ENCODE data around the gene SPEF1.

The SPEF1 gene

GRCh38 chr20:3783068-3783489, 1.8 kb upstream of the SPEF1 start:
- no peak for DNase-seq (ENCODE audit: low read depth, low spot score)
- TF ChIP-seq ZNF274 (IDR thresholded peaks at IDR 0.05; ENCODE audit: low read depth, low read length), result no peak
- TF ChIP-seq SUZ12 (IDR thresholded peaks at IDR 0.05; ENCODE audit: extremely low read depth, insufficient read depth, insufficient read length), result no peak
- no peak for TF ChIP-seq YY1 (IDR thresholded peaks at IDR 0.05; ENCODE audit: insufficient read depth, insufficient read length)
- H3K4me3 ChIP-seq (ENCODE audit: insufficient read length, low read depth), result no peak overlapping the region
- peaks cover 33% of the 10 kb centered on the region for H3K27me3 ChIP-seq (ENCODE audit: insufficient read depth, insufficient read length)
- H3K36me3 ChIP-seq (ENCODE audit: insufficient read depth, insufficient read length, low read length), result peaks cover 19% of the 10 kb centered on the region
- peaks cover 8% of the 10 kb centered on the region for H3K4me1 ChIP-seq (ENCODE audit: insufficient read depth, insufficient read length)
- no peaks in the 10 kb centered on the region; the same call in 1 of the 2 replicates for H3K9me3 ChIP-seq (ENCODE audit: insufficient read depth, low read length)
- H3K9ac ChIP-seq (ENCODE audit: insufficient read length, low read depth), result no peak overlapping the region

DNA sequence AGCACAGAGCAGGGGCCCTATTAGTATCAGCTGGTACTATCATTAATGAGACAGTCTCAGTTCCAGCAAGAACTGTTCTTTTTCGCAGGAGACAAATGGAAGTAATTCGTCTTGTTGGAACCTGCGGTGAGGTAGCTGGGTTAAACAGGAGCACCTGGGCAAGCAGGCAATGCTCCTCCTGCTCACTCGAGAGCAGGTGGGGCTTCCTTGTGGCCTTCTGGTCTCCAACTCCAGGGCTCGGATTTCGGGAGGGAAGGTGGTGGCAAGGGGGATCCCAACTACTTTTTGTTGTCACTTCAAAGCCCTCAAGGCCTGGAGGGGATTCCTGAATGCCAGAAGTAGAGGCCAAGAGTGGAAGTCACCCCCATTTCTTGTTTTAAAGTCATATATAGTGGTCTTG, 1.3 kb upstream of the SPEF1 start:
- Histone ChIP-seq H3K9ac (ENCODE audit: insufficient read length, low read depth) (no peak overlapping the region), H3K36me3 (ENCODE audit: insufficient read depth, insufficient read length, low read length) (peaks cover 19% of the 10 kb centered on the region), H3K27me3 (ENCODE audit: insufficient read depth, insufficient read length) (peaks cover 35% of the 10 kb centered on the region), H3K4me1 (ENCODE audit: insufficient read depth, insufficient read length) (peaks cover 8% of the 10 kb centered on the region), H3K9me3 (ENCODE audit: insufficient read depth, low read length) (no peaks in the 10 kb centered on the region; the same call in 1 of the 2 replicates), H3K4me3 (ENCODE audit: insufficient read length, low read depth) (no peak overlapping the region)
- no peak for DNase-seq (ENCODE audit: low read depth, low spot score)
- no peak for TF ChIP-seq ZNF274 (IDR thresholded peaks at IDR 0.05; ENCODE audit: low read depth, low read length)
- no peak for TF ChIP-seq SUZ12 (IDR thresholded peaks at IDR 0.05; ENCODE audit: extremely low read depth, insufficient read depth, insufficient read length)
- TF ChIP-seq YY1 (IDR thresholded peaks at IDR 0.05; ENCODE audit: insufficient read depth, insufficient read length), result no peak

DNA sequence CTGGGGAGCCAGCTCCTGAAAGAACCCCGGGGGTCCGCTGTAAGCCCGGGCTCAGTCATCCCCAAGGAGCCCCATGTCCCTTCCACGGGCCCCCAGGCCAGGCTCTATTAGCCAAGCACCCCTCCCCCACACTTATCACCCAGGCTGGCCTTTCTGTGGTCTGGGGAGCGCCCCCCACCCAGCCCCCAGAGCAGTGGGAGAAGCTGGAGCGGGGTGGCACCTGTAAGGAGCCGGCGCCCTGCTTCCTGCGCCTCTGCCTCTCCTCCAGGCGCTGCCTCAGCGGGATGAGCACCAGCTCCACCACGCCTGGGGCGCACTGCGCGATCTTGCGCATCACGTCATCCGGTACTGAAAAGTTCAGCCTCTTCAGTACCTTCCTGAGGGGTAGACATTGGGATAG, 2.3 kb downstream of the SPEF1 start:
- Histone ChIP-seq H3K27me3 (ENCODE audit: insufficient read depth, insufficient read length) (peaks cover 55% of the 10 kb centered on the region), H3K9ac (ENCODE audit: insufficient read length, low read depth) (no peak overlapping the region), H3K4me3 (ENCODE audit: insufficient read length, low read depth) (no peak overlapping the region), H3K4me1 (ENCODE audit: insufficient read depth, insufficient read length) (peaks cover 2% of the 10 kb centered on the region), H3K9me3 (ENCODE audit: insufficient read depth, low read length) (no peaks in the 10 kb centered on the region), H3K36me3 (ENCODE audit: insufficient read depth, insufficient read length, low read length) (peaks cover 5% of the 10 kb centered on the region)
- DNase-seq (ENCODE audit: low read depth, low spot score), result no peak
- TF ChIP-seq ZNF274 (IDR thresholded peaks at IDR 0.05; ENCODE audit: low read depth, low read length) (no peak), SUZ12 (IDR thresholded peaks at IDR 0.05; ENCODE audit: extremely low read depth, insufficient read depth, insufficient read length) (no peak), YY1 (IDR thresholded peaks at IDR 0.05; ENCODE audit: insufficient read depth, insufficient read length) (no peak)

- Histone ChIP-seq H3K9me3 (ENCODE audit: insufficient read depth, low read length) (no peaks in the 10 kb centered on the region), H3K27me3 (ENCODE audit: insufficient read depth, insufficient read length) (peaks cover 55% of the 10 kb centered on the region), H3K9ac (ENCODE audit: insufficient read length, low read depth) (peak overlapping the region; percentile 79), H3K4me1 (ENCODE audit: insufficient read depth, insufficient read length) (peaks cover 2% of the 10 kb centered on the region), H3K4me3 (ENCODE audit: insufficient read length, low read depth) (peak overlapping the region; percentile 44), H3K36me3 (ENCODE audit: insufficient read depth, insufficient read length, low read length) (no peaks in the 10 kb centered on the region)
- no peak for DNase-seq (ENCODE audit: low read depth, low spot score)
- peak; percentile 47 for TF ChIP-seq SUZ12 (IDR thresholded peaks at IDR 0.05; ENCODE audit: extremely low read depth, insufficient read depth, insufficient read length)
- TF ChIP-seq ZNF274 (IDR thresholded peaks at IDR 0.05; ENCODE audit: low read depth, low read length), result no peak
- TF ChIP-seq YY1 (IDR thresholded peaks at IDR 0.05; ENCODE audit: insufficient read depth, insufficient read length), result no peak
Observed at GRCh38 chr20:3777716-3778629, 3.3 kb downstream of the SPEF1 start.

- Histone ChIP-seq H3K4me3 (ENCODE audit: insufficient read length, low read depth) (peak overlapping the region; percentile 44), H3K4me1 (ENCODE audit: insufficient read depth, insufficient read length) (peaks cover 2% of the 10 kb centered on the region), H3K27me3 (ENCODE audit: insufficient read depth, insufficient read length) (peaks cover 55% of the 10 kb centered on the region), H3K36me3 (ENCODE audit: insufficient read depth, insufficient read length, low read length) (no peaks in the 10 kb centered on the region), H3K9me3 (ENCODE audit: insufficient read depth, low read length) (no peaks in the 10 kb centered on the region), H3K9ac (ENCODE audit: insufficient read length, low read depth) (peak overlapping the region; percentile 79)
- no peak for TF ChIP-seq YY1 (IDR thresholded peaks at IDR 0.05; ENCODE audit: insufficient read depth, insufficient read length)
- TF ChIP-seq ZNF274 (IDR thresholded peaks at IDR 0.05; ENCODE audit: low read depth, low read length), result no peak
- TF ChIP-seq SUZ12 (IDR thresholded peaks at IDR 0.05; ENCODE audit: extremely low read depth, insufficient read depth, insufficient read length), result no peak
- no peak for DNase-seq (ENCODE audit: low read depth, low spot score)
Observed at GRCh38 chr20:3777381-3777715, 3.9 kb downstream of the SPEF1 start.

DNA sequence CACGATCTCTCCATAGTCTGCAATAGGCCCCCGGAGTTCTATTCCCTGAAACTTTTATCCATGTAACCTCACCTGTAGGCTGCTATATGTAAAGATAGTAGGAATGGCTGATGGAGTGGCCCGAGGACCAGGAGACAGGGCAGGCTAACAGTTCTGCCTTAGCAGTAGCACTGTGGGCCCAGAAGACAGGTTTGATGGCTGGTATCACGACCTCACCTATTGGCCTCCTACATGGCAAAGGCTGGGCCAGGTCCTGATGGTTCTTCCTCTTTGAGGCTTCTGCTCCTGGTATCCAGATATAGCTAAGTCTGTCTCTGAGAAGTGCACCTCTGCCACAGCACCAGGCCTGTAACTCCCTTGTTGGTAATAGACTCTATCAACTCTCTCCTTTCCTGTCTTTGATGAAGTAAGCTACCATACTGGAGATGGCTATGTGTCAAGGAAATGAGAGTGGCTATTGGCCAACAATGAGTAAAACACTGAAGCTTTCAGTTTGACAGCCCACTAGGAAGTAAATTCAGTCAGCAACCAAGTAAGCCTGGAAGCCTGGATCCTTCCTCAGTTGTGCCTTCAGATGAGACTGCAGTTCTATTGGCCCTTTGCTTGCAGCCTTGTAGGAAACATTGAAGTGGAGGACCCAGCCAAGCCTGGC, 5.7 kb downstream of the SPEF1 start:
- TF ChIP-seq SUZ12 (IDR thresholded peaks at IDR 0.05; ENCODE audit: extremely low read depth, insufficient read depth, insufficient read length), result no peak
- TF ChIP-seq YY1 (IDR thresholded peaks at IDR 0.05; ENCODE audit: insufficient read depth, insufficient read length), result no peak
- TF ChIP-seq ZNF274 (IDR thresholded peaks at IDR 0.05; ENCODE audit: low read depth, low read length), result no peak
- no peak overlapping the region for H3K9ac ChIP-seq (ENCODE audit: insufficient read length, low read depth)
- no peak for DNase-seq (ENCODE audit: low read depth, low spot score)
- no peaks in the 10 kb centered on the region for H3K36me3 ChIP-seq (ENCODE audit: insufficient read depth, insufficient read length, low read length)
- no peaks in the 10 kb centered on the region for H3K4me1 ChIP-seq (ENCODE audit: insufficient read depth, insufficient read length)
- H3K4me3 ChIP-seq (ENCODE audit: insufficient read length, low read depth), result no peak overlapping the region
- peaks cover 53% of the 10 kb centered on the region for H3K27me3 ChIP-seq (ENCODE audit: insufficient read depth, insufficient read length)
- H3K9me3 ChIP-seq (ENCODE audit: insufficient read depth, low read length), result no peaks in the 10 kb centered on the region

GRCh38 chr20:3771552-3772058, 9.6 kb downstream of the SPEF1 start:
- H3K4me1 ChIP-seq (ENCODE audit: insufficient read depth, insufficient read length), result no peaks in the 10 kb centered on the region
- H3K9me3 ChIP-seq (ENCODE audit: insufficient read depth, low read length), result no peaks in the 10 kb centered on the region
- peaks cover under 1% of the 10 kb centered on the region for H3K36me3 ChIP-seq (ENCODE audit: insufficient read depth, insufficient read length, low read length)
- DNase-seq (ENCODE audit: low read depth, low spot score), result no peak
- peaks cover 16% of the 10 kb centered on the region for H3K27me3 ChIP-seq (ENCODE audit: insufficient read depth, insufficient read length)
- TF ChIP-seq ZNF274 (IDR thresholded peaks at IDR 0.05; ENCODE audit: low read depth, low read length) (no peak), SUZ12 (IDR thresholded peaks at IDR 0.05; ENCODE audit: extremely low read depth, insufficient read depth, insufficient read length) (no peak), YY1 (IDR thresholded peaks at IDR 0.05; ENCODE audit: insufficient read depth, insufficient read length) (no peak)
- H3K9ac ChIP-seq (ENCODE audit: insufficient read length, low read depth), result no peak overlapping the region
- no peak overlapping the region for H3K4me3 ChIP-seq (ENCODE audit: insufficient read length, low read depth)

All from NT2/D1 (cell line).